C4-2B (cell line): Measurements from ENCODE around the gene SKOR1.

ENCODE experiments used
- H3K27ac ChIP-seq: fragments of 450-650 bp; 2 replicates; pipeline ENCODE4 v1.5.1; 2017
- ZFX ChIP-seq: fragments of 450-650 bp; IDR thresholded peaks from 2 replicates; pipeline ENCODE4 v1.6.1; 2017
- TF ChIP-seq, protein P1 (sequence below): fragments of 450-650 bp; conservative IDR thresholded peaks from 2 replicates; pipeline ENCODE4 v1.5.1; 2017; ENCODE audit warnings: mild to moderate bottlenecking

SKOR1 gene

DNA sequence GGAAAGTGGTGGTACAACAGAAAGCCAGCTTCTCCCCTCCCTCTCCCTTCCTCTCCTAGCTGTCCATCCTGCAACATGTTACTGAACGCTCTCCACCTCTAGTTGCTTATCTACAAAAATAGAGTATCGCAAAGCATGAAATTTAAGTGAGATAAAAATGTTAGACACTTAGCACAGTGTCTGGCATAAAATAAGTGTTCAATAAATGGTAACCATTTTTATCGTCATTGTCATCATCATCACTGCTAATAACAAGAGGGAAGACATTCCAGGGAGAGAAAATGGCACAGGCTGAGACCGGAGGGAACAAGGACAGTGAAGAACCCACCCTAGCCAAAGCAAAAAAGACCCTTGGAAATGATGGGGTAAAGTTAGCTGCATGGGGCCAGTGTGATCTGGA, 38.7 kb upstream of the SKOR1 start:
- TF ChIP-seq ZFX = no peak
- TF ChIP-seq, protein P1, sequence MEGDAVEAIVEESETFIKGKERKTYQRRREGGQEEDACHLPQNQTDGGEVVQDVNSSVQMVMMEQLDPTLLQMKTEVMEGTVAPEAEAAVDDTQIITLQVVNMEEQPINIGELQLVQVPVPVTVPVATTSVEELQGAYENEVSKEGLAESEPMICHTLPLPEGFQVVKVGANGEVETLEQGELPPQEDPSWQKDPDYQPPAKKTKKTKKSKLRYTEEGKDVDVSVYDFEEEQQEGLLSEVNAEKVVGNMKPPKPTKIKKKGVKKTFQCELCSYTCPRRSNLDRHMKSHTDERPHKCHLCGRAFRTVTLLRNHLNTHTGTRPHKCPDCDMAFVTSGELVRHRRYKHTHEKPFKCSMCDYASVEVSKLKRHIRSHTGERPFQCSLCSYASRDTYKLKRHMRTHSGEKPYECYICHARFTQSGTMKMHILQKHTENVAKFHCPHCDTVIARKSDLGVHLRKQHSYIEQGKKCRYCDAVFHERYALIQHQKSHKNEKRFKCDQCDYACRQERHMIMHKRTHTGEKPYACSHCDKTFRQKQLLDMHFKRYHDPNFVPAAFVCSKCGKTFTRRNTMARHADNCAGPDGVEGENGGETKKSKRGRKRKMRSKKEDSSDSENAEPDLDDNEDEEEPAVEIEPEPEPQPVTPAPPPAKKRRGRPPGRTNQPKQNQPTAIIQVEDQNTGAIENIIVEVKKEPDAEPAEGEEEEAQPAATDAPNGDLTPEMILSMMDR = no peak
- no peak overlapping the region for H3K27ac ChIP-seq

DNA sequence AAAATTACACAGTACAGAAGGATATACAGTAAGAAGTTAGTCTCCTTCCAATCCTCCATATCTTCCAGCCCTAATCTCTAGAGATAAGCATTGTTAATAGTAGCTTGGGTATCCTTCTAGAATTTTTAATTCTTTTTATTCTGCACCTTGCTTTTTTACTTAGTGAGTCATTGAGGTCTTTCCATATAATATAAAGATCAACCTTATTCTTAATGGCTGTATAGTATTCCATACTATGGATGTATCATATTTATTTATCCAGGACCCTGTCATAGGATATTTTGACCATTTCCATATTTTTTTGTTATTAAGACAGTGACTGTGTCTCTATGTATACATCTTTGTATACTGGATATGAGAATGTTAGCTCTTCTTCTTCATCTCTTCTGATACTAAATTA, 36.3 kb upstream of the SKOR1 start:
- TF ChIP-seq, protein P1 = no peak
- no peak for TF ChIP-seq ZFX

DNA sequence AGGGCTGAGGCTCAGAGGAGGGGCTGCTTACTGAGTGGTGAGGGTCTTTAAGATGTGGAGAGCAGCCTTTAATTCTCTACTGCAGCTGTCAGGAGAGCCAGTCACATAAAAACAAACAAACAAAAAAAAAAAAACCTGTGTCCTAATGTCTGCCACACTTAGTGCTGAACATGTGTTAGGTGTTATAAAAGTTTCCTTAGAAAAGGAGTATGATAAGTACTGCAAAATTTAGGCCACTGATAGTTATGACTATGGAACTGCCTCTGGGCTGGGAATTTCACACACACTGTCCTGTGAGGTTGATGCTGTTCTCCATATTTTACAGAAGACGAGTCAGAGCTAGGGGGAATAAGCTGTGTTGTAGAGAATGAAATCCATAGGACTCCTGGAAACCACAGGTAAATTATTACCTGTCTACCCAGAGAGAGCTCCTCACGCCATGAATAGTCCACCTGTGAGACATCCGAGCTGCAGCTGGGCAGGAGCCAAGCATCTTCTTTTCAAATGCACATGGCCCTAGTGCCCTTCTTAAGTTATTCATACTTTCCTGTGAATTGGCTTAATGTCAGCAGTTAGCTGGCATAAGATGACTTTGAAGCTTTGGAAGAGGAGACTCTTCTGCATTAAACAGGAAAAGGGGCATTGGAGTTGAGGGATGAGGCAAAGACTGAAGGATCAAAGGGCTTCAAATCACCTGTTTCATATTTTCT, 34.5 kb upstream of the SKOR1 start:
- TF ChIP-seq, protein P1 = no peak
- no peak for TF ChIP-seq ZFX
- H3K27ac ChIP-seq = no peak overlapping the region

More for the DNA sequence above, 36.3 kb upstream of the SKOR1 start:
- H3K27ac ChIP-seq = no peak overlapping the region

DNA sequence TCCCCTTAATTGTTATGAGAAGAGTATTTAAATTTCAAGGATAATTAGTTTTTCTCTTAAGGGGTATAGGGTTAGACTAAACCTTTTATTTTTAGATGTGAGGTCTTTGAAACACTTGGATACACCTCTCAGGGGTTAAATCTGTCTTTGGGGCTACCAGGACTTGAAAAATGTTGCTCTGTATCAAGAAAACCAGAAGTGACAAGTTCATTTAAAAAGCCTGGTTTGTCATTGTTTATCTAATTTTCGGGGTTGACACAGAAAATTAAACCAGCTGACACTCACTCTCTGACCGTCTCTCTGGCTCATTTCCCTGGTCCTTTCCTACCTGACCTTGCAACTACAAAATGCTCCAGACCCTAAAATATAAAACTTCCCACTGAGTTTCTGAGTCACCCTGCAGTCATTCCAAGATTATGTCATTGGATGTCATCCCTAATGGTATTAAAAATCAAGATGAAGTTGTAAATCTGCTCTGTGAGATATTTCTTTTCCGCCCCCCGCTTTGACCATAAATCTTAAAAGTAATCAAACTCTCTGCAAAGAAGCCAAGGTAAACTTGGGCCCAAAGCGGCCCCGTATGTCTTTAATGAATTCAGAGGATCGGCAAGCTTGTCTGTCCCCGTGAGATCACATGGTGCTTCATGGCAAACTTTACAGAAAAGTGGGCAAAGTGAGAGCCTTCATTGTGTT, 32.9 kb upstream of the SKOR1 start:
- no peak overlapping the region for H3K27ac ChIP-seq

DNA sequence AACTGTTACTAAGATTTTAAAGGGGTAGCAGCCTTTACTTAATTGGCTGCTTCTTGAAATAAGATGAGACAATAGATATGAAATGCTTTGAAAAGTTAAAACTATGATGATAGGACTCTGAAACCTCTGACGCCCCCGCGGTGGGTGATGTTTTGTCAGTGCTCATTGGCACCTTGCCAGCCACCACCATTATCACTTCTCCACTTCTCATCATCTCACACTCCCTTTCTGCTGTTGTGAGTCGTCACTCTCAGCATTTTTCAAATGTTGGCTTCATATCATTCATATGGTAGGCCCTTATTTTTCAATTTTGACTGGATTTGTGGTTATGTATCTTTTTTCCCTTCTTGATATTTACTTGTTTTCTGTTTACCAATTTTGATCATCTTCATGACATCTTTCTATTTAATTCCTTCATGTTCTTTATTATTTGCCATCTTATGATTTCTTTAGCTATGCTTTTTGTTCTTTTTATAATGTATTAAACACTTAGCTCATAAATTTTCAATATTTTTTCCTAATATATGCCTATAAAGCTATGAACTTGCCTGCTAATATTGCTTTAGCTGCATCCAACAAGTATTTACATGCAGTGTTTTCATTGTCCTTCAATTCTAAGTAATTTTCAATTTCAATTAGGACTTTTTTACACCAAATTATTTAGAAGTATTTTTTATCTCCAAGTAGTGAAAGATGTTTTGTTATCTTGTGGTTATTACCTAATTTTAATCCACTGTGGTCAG, 30.3 kb upstream of the SKOR1 start:
- TF ChIP-seq, protein P1 = no peak
- no peak for TF ChIP-seq ZFX
- H3K27ac ChIP-seq = no peak overlapping the region

More for the DNA sequence above, 32.9 kb upstream of the SKOR1 start:
- no peak for TF ChIP-seq ZFX
- TF ChIP-seq, protein P1 = no peak

DNA sequence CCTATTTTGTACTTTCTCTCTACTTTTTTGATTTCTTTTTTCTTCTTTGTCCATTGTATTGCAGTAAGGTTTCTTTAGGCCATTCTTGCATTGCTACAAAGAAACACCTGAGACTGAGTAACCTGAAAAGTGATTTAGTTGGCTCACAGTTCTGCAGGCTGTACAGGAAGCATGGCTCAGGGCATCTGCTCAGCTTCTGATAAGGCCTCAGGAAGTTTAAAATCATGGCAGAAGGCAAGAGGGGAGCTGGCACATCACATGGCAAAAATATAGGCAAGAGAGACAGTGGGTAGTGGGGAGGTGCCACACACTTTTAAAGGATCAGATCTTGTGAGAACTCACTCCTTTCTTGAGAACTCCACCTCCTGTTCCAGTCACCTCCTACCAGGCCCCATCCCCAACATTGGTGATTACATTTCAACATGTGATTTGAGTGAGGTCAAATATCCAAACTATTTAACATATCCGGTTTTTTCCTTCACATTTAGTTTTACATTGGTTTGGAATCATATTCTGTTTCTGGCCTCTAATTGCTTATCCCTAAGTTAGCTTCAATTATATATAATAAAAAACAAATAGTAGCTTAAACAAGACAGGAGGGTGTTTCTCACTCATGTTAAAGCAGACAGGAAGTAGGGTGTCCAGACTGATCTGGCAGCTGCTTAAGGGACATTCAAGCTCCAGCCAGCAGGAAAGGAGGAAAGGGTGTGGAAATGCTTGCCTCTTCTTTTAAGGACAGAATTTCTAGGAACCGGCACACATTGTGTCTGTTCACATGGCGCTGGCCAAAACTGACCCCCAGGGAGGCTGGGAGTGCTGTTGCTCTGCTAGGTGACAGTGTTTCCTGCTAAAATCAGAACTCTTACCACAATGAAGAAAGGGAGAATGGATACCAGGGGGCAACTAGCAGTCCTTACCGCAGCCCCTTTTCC, 28.8 kb upstream of the SKOR1 start:
- no peak for TF ChIP-seq ZFX
- TF ChIP-seq, protein P1 = no peak
- no peak overlapping the region for H3K27ac ChIP-seq
